Endodermal cell (in vitro differentiated cells): ENCODE data around the gene RHEBL1. TPM values are rescaled to one million over a fixed set of nuclear protein-coding genes. Genes with fewer than 3 reads are reported as not detected.

Source experiments
- DNase-seq: peaks from one replicate; pipeline ENCODE4 v3.0.0-alpha.2; 2017
- H3K27ac ChIP-seq: 2 replicates; pipeline ENCODE4 v1.5.1; 2013; ENCODE audit warnings: mild to moderate bottlenecking, low read depth, low read length, moderate library complexity
- H3K27me3 ChIP-seq: 2 replicates; pipeline ENCODE4 v1.6.1; 2013; ENCODE audit warnings: mild to moderate bottlenecking, low read length, moderate library complexity; ENCODE audit not compliant: insufficient read depth, control insufficient read depth, poor library complexity, severe bottlenecking
- H3K36me3 ChIP-seq: 2 replicates; pipeline ENCODE4 v1.7.0; 2013; ENCODE audit warnings: mild to moderate bottlenecking, low read length, moderate library complexity; ENCODE audit not compliant: control insufficient read depth, insufficient read depth
- H3K4me1 ChIP-seq: one replicate; pipeline ENCODE4 v1.7.0; 2013; ENCODE audit warnings: low read length; ENCODE audit not compliant: control insufficient read depth, insufficient read depth
- H3K4me3 ChIP-seq: 2 replicates; pipeline ENCODE4 v1.5.1; 2013; ENCODE audit warnings: mild to moderate bottlenecking, low read length, moderate library complexity
- H3K9ac ChIP-seq: 2 replicates; pipeline ENCODE4 v1.6.1; 2013; ENCODE audit warnings: mild to moderate bottlenecking, low read length, moderate library complexity; ENCODE audit not compliant: poor library complexity, severe bottlenecking; ENCODE audit errors: extremely low read depth
- H3K9me3 ChIP-seq: 2 replicates; pipeline ENCODE4 v1.6.1; 2013; ENCODE audit warnings: mild to moderate bottlenecking, low read length, moderate library complexity; ENCODE audit not compliant: control insufficient read depth
- H3K27ac Mint-ChIP-seq: 2 replicates; pipeline ENCODE4 v1.8.0; 2020; ENCODE audit warnings: mixed read lengths
- H3K27me3 Mint-ChIP-seq: 2 replicates; pipeline ENCODE4 v1.8.0; 2021; ENCODE audit warnings: mild to moderate bottlenecking, mixed read lengths; ENCODE audit not compliant: insufficient read depth
- H3K36me3 Mint-ChIP-seq: 2 replicates; pipeline ENCODE4 v1.8.0; 2020; ENCODE audit warnings: low read depth, mixed read lengths
- H3K4me1 Mint-ChIP-seq: 2 replicates; pipeline ENCODE4 v1.8.0; 2020; ENCODE audit warnings: mixed read lengths
- H3K4me3 Mint-ChIP-seq: 2 replicates; pipeline ENCODE4 v1.8.0; 2020; ENCODE audit warnings: mild to moderate bottlenecking, moderate library complexity, mixed read lengths
- H3K9me3 Mint-ChIP-seq: 2 replicates; pipeline ENCODE4 v1.8.0; 2020; ENCODE audit warnings: mild to moderate bottlenecking, mixed read lengths
- CTCF ChIP-seq: fragments of 200-600 bp; sonication (generic); conservative IDR thresholded peaks from 2 replicates; pipeline ENCODE4 v1.5.0; 2021; ENCODE audit warnings: antibody characterized with exemption, mild to moderate bottlenecking
- WGBS, 2 experiments: methylation state at CpG; one replicate each; pipeline versions ENCODE4 v1.1.5 to v1.1.7; 2013; ENCODE audit warnings: missing lambda C conversion rate in 2 of 2, mixed read lengths in 1 of 2; ENCODE audit not compliant: insufficient coverage in 1 of 2, insufficient read length in 1 of 2; 5-methylcytosine and 5-hydroxymethylcytosine counted together
- total RNA-seq, 2 donors: library from RNA; stranded (reverse); fragmentation: NEBNext Ultra II Directional in 1 of 2; extraction: Animal tissue kit (Norgen Biotek cat#: 25700) in 1 of 2; gene quantifications; 2 replicates in 1 of 2; 3 replicates in 1 of 2; pipeline ENCODE4 v1.2.1, GENCODE V29; 2021

RHEBL1 gene
- total RNA-seq, 2 donors from 2014 or later, result 2.5 to 3.2 TPM

DNA sequence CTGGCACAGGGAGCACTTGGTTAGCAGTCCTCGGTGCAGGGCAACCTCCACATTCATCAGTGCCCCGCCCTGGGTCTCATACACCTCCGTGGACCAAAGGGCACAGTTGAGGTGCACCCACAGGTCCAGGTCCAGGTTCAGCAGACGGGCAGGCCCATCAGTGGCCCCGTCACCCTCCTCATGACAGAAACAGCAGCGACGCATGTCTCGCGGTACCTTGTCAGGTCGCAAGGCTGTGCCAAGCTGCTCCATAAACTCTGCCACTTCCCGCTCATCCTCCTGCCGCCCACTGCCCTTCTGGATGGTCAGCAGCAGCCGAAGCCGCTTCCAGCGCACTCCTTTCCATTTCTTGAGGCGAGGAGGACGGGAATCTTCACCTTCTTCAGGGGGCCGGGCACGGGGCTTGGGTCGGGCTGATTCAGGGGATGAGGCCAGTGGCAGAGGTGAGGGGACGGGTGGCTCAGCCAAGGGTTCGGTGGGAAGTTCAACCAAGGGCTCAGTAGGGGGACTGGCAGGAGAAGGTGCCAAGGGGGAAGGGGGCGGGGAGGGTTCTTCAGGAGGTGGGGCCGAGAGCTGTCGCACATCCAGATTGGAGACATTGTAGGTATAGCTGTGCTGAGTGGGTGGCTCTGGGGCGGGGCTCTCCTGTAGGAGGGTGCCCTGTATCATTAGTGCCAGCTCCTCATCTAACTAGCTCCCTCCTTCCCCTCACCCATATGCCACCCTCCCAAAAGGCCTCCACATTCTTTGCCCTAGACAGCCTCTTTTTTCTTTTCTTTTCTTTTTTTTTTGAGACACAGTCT, 42.9 kb downstream of the RHEBL1 start:
- WGBS, 2 experiments, result 97 to 98% methylated on average over 6 to 26 of the region's 26 CpGs
- TF ChIP-seq CTCF, result no peak
- Mint-ChIP-seq H3K27me3 (no peaks in the 10 kb centered on the region), H3K4me3 (no peak overlapping the region), H3K27ac (no peak overlapping the region), H3K36me3 (peaks cover 81% of the 10 kb centered on the region), H3K9me3 (no peaks in the 10 kb centered on the region), H3K4me1 (no peaks in the 10 kb centered on the region)
- Histone ChIP-seq H3K4me1 (no peaks in the 10 kb centered on the region), H3K4me3 (no peak overlapping the region), H3K9ac (no peak overlapping the region), H3K27ac (no peak overlapping the region), H3K36me3 (peaks cover 88% of the 10 kb centered on the region), H3K9me3 (no peaks in the 10 kb centered on the region), H3K27me3 (no peaks in the 10 kb centered on the region)
- DNase-seq, result no peak

GRCh38 chr12:49026101-49026500, 43.7 kb downstream of the RHEBL1 start:
- Histone ChIP-seq H3K9me3 (no peaks in the 10 kb centered on the region), H3K9ac (no peak overlapping the region), H3K27me3 (no peaks in the 10 kb centered on the region), H3K36me3 (peaks cover 89% of the 10 kb centered on the region), H3K4me3 (no peak overlapping the region), H3K4me1 (no peaks in the 10 kb centered on the region), H3K27ac (no peak overlapping the region)
- H3K9me3 Mint-ChIP-seq, result no peaks in the 10 kb centered on the region
- H3K27ac Mint-ChIP-seq, result no peak overlapping the region
- no peak overlapping the region for H3K4me3 Mint-ChIP-seq
- H3K4me1 Mint-ChIP-seq, result no peaks in the 10 kb centered on the region
- no peak for TF ChIP-seq CTCF
- WGBS, 2 experiments, result 95 to 96% methylated on average over 21 of the region's 21 CpGs
- peaks cover 81% of the 10 kb centered on the region for H3K36me3 Mint-ChIP-seq
- no peak for DNase-seq
- H3K27me3 Mint-ChIP-seq, result no peaks in the 10 kb centered on the region

DNA sequence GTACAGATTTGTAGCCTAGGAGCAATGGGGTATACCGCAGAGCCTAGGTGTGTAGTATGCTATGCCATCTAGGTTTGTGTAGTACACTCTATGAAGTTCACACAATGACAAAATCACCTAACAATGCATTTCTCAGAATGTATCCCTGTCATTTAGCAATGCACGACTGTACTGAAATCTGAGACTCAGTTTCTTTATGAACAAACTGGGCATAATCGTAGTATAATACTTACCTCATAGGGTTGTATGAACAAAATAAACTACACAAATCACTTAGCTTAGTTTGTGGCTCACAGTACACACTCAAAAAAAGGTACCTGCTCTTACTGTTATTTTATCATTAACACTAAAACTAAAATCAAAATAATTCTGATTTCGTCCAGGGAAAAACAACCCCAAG, 44.3 kb downstream of the RHEBL1 start:
- Mint-ChIP-seq H3K27ac (no peak overlapping the region), H3K4me1 (no peaks in the 10 kb centered on the region), H3K9me3 (no peaks in the 10 kb centered on the region), H3K4me3 (no peak overlapping the region), H3K27me3 (no peaks in the 10 kb centered on the region), H3K36me3 (peaks cover 82% of the 10 kb centered on the region)
- Histone ChIP-seq H3K4me3 (no peak overlapping the region), H3K4me1 (no peaks in the 10 kb centered on the region), H3K9me3 (no peaks in the 10 kb centered on the region), H3K9ac (no peak overlapping the region), H3K27ac (no peak overlapping the region), H3K36me3 (peaks cover 82% of the 10 kb centered on the region), H3K27me3 (no peaks in the 10 kb centered on the region)
- 96 to 100% methylated on average over 2 to 4 of the region's 4 CpGs for WGBS, 2 experiments
- DNase-seq, result no peak
- TF ChIP-seq CTCF, result no peak
